Ishikawa (cell line): ENCODE measurements around the gene CDC16.

Source experiments
- FOXM1 ChIP-seq: IDR thresholded peaks from 2 replicates; pipeline ENCODE4 v1.6.1; 2012; ENCODE audit warnings: low read depth, borderline replicate concordance
- REST ChIP-seq: IDR thresholded peaks from 2 replicates; pipeline ENCODE4 v1.6.1; 2012; ENCODE audit warnings: low read depth, mild to moderate bottlenecking

- no peak for TF ChIP-seq FOXM1
- no peak for TF ChIP-seq REST
Observed at GRCh38 chr13:114198556-114198955, 36.1 kb upstream of the CDC16 start.
